ENCODE data around the gene ZCCHC17.
"Not testable (repeated sequence)": the region's sequence is repeated elsewhere in the genome, so short reads cannot be mapped to it uniquely, and the experiment has no call there.

The ZCCHC17 gene

GRCh38 chr1:31296486-31297276 lies at the start of gene ZCCHC17, which contains the start of gene SNRNP40:
Gene ZCCHC17, plus strand, starts transcription at chr1:31297032. Its CDS starts 13,067 bp downstream, at chr1:31310099.
Gene SNRNP40, minus strand, starts transcription at chr1:31296788. Its CDS starts 37 bp downstream, at chr1:31296751.
- peak; percentile 91 to 93 for DNase-seq

GRCh38 chr1:31248276-31248675 lies 48.6 kb upstream of the ZCCHC17 start:
- DNase-seq, result no peak

GRCh38 chr1:31249854-31250253 lies 47.0 kb upstream of the ZCCHC17 start:
- no peak for DNase-seq

GRCh38 chr1:31257213-31257612 lies 39.6 kb upstream of the ZCCHC17 start:
- no peak for DNase-seq

- DNase-seq, result no peak
These were observed 38.3 kb upstream of the ZCCHC17 start for GRCh38 chr1:31258581-31258980.

- DNase-seq, result no peak
These were observed 37.1 kb upstream of the ZCCHC17 start for GRCh38 chr1:31259746-31260145.

- DNase-seq, result no peak
These were observed 34.9 kb upstream of the ZCCHC17 start for GRCh38 chr1:31261916-31262315.

GRCh38 chr1:31262393-31262792 lies 34.4 kb upstream of the ZCCHC17 start:
- not testable (repeated sequence) for DNase-seq

- DNase-seq, result no peak
These were observed 33.4 kb upstream of the ZCCHC17 start for GRCh38 chr1:31263408-31263807.

- no peak for DNase-seq
These were observed 31.9 kb upstream of the ZCCHC17 start for GRCh38 chr1:31264790-31265386.

- DNase-seq, result no peak
These were observed 30.3 kb upstream of the ZCCHC17 start for GRCh38 chr1:31266547-31266946.

- DNase-seq, result no peak
These were observed 24.5 kb upstream of the ZCCHC17 start for GRCh38 chr1:31272369-31272768.

- DNase-seq, result no peak
These were observed 23.2 kb upstream of the ZCCHC17 start for GRCh38 chr1:31273619-31274018.

- DNase-seq, result not testable (repeated sequence)
These were observed 14.4 kb upstream of the ZCCHC17 start for GRCh38 chr1:31282426-31282825.

GRCh38 chr1:31287791-31288190 lies 9.0 kb upstream of the ZCCHC17 start:
- DNase-seq, result not testable (repeated sequence)

GRCh38 chr1:31289021-31289420 lies 7.8 kb upstream of the ZCCHC17 start:
- DNase-seq, result no peak

- DNase-seq, result no peak
These were observed 852 bp upstream of the ZCCHC17 start for GRCh38 chr1:31295874-31296485.

- DNase-seq, result no peak
These were observed 730 bp downstream of the ZCCHC17 start for GRCh38 chr1:31297277-31298247.

GRCh38 chr1:31299365-31299764 lies 2.5 kb downstream of the ZCCHC17 start:
- DNase-seq, result no peak

- DNase-seq, result no peak
These were observed 3.4 kb downstream of the ZCCHC17 start for GRCh38 chr1:31300193-31300592.

- no peak for DNase-seq
These were observed 6.0 kb downstream of the ZCCHC17 start for GRCh38 chr1:31302709-31303441.

- no peak for DNase-seq
These were observed 9.4 kb downstream of the ZCCHC17 start for GRCh38 chr1:31306278-31306677.

All from activated CD4-positive, alpha-beta T cell treated with anti-CD3 and anti-CD28 coated beads, Interleukin-2, amount 50 U/mL, for 4 hours (primary cell).